ES-I3 (cell line): ENCODE data around the gene SCAI.
"Not testable (repeated sequence)": the region's sequence is repeated elsewhere in the genome, so short reads cannot be mapped to it uniquely, and the experiment has no call there.

Experiments used
- H3K36me3 ChIP-seq: 2 replicates; pipeline ENCODE4 v1.6.1; 2013; ENCODE audit warnings: mild to moderate bottlenecking, low read length, control low read depth, moderate library complexity; ENCODE audit not compliant: insufficient read depth
- H3K4me1 ChIP-seq: 2 replicates; pipeline ENCODE4 v1.6.1; 2013; ENCODE audit warnings: mild to moderate bottlenecking, control low read depth, low read length; ENCODE audit not compliant: insufficient read depth
- H3K9ac ChIP-seq: 2 replicates; pipeline ENCODE4 v1.6.1; 2013; ENCODE audit warnings: low read depth, mild to moderate bottlenecking, low read length, moderate library complexity
- H3K9me3 ChIP-seq: 2 replicates; pipeline ENCODE4 v1.6.1; 2013; ENCODE audit warnings: mild to moderate bottlenecking, low read length, moderate library complexity; ENCODE audit not compliant: control insufficient read depth, insufficient read depth

SCAI gene

DNA sequence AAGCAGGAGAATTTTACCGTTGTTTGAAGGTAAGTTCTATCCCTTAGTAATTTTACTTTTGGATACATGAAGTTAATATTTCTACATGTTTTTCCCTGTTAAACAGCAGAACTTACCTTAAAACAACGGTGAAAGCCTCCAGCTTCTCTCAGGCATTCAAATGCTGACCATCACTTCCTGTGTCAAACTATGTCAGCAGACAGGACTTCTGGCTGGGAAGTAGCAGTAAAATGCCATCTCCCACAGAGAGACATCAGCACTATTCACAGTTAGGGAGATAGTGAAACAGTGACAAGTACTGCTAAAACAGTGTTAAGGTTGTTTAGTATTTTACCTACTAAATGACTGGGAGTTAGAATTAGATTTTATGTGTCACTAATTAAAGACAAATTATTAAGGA is 168.2 kb downstream of the SCAI start:
- Histone ChIP-seq H3K9me3 (no peaks in the 10 kb centered on the region), H3K9ac (no peak overlapping the region), H3K36me3 (no peaks in the 10 kb centered on the region), H3K4me1 (peaks cover 8% of the 10 kb centered on the region; the same call in 1 of the 2 replicates)

DNA sequence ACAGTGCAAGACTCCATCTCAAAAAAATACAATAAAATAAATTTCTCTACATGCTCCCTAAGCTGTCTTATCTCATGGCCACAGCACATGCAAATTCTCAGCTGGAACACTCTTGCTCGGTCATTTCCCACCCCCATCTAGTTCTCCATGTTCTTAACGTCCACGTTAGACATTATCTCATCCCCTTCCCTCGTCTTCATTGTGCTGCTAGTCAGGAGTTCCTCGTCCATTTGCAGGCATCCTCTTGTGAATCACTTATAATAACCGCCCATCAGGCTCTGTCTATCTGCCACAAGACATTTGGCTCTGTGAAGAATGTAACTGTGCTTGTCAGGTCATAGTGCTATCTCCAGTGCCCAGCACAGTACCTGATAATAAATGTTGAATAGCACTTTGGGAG is 169.5 kb downstream of the SCAI start:
- Histone ChIP-seq H3K9me3 (no peaks in the 10 kb centered on the region), H3K9ac (no peak overlapping the region), H3K36me3 (no peaks in the 10 kb centered on the region), H3K4me1 (peaks cover 8% of the 10 kb centered on the region; the same call in 1 of the 2 replicates)

DNA sequence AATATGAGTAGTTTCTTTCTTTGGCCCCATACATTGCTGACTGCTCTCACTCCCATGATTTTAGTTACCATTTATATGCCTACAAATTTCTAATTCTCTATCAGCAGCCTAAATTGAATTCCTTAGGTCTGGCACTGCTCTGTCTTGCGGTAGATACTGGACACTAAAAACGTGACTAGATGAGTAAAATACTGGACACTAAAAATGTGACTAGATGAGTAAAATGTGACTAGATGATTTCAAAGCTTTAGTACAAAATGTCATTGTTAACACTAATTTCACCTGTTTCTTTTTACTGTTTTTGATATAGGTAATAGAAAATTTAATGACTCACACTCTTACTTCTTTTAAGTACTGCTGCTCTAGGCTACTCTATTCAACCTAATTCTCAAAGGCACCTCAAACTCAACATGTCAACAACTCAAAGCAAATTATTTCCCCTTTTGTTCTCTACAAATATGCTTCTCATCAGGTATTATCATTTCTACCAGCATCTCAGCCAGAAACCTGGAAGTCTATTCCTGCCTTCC is 171.0 kb downstream of the SCAI start:
- H3K36me3 ChIP-seq = 0 out of 2 replicates have a peak, but pooled peaks cover 4% of the 10 kb centered on the region
- H3K9me3 ChIP-seq = no peaks in the 10 kb centered on the region
- no peak overlapping the region for H3K9ac ChIP-seq
- H3K4me1 ChIP-seq = peaks cover 8% of the 10 kb centered on the region; the same call in 1 of the 2 replicates

DNA sequence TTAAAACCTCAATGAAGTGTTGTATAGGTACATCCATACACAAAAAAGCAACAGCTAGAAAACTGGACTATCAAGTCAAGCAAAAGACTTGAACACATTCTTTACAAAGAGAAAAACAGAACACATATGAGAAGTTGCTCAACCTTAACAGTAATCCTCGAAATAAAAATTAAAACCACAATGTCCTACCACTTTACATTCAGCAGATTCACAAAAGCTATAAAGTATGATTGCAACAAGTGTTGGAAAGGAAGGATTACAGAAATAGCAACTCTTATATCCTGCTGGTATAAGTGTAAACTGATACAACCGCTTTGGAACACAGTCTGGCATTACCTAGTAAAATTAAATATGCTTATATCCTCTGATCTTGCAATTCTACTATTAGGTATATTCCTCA is 173.9 kb downstream of the SCAI start:
- H3K9ac ChIP-seq = no peak overlapping the region
- H3K9me3 ChIP-seq = no peaks in the 10 kb centered on the region
- 0 out of 2 replicates have a peak, but pooled peaks cover 4% of the 10 kb centered on the region for H3K36me3 ChIP-seq
- no peaks in the 10 kb centered on the region for H3K4me1 ChIP-seq

DNA sequence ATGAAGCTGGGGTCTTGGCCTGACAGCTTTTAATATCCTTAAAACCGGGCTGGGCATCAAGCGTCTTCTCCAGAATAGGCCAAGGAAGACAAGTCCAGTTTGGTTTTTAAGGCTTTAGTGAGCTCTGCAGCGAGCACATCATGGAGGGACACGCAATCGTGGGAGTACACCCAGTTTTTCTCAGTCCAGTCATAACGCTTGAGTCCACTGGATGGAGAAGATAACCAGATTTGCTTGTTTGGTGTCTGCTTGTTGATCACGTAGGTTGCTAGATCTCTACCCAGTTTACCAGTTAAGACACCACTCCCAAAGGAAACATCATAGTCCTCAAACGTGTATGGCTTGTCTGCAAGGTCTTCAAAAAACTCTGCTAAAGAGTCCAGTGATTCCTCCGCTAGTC is 175.1 kb downstream of the SCAI start:
- Histone ChIP-seq H3K36me3 (0 out of 2 replicates have a peak, but pooled peaks cover 4% of the 10 kb centered on the region), H3K9ac (no peak overlapping the region)

DNA sequence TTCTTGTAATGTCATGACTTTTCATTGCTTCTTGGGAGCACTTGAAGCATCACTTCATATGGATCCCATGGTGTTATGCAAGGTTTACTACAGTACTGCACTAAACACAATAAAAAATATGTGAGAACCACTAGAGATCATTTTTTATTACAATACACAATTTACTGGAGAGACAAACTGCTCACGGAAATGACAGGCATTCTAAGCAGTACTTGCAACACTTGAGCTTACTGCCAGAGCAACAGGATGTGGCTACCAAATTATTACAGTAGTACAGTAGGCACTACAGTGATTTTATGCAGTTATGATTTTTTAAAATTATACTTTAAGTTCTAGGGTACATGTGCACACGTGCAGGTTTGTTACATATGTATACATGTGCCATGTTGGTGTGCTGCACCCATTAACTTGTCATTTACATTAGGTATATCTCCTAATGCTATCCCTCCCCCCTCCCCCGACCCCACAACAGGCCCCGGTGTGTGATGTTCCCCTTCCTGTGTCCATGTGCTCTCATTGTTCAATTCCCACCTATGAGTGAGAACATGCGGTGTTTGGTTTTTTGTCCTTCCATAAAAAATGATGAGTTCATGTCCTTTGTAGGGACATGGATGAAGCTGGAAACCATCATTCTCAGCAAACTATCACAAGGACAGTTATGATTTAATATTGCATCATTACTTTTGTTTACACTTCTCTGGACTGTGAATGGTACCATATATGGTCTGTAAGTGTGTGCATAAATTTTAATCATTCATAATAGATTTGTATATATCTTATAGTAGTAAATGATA is 177.4 kb downstream of the SCAI start:
- H3K9me3 ChIP-seq, H3K9ac ChIP-seq, H3K36me3 ChIP-seq, H3K4me1 ChIP-seq: not testable (repeated sequence)

More for the DNA sequence above, 175.1 kb downstream of the SCAI start:
- H3K9me3 ChIP-seq = no peaks in the 10 kb centered on the region
- no peaks in the 10 kb centered on the region for H3K4me1 ChIP-seq

DNA sequence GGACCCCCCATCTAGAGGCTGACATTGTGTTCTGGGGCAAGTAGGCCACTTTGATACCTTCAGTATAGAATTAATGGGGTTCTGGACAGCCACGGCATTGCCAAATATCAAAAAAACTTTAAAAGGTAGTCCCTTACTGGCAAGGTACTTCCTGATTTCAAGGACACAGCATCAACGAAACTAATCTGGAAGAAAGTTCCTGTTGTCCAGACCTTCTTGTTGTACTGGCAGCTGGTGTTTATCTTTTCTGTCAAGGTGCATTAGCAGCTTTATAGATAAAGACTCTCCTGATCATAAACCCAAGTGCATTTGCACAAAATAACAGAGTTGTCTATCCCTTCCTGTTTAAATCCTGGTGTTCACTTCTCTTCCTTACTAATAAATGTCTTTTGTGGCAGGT is 178.7 kb downstream of the SCAI start:
- Histone ChIP-seq H3K9me3 (no peaks in the 10 kb centered on the region), H3K9ac (no peak overlapping the region), H3K4me1 (no peaks in the 10 kb centered on the region), H3K36me3 (0 out of 2 replicates have a peak, but pooled peaks cover 4% of the 10 kb centered on the region)

DNA sequence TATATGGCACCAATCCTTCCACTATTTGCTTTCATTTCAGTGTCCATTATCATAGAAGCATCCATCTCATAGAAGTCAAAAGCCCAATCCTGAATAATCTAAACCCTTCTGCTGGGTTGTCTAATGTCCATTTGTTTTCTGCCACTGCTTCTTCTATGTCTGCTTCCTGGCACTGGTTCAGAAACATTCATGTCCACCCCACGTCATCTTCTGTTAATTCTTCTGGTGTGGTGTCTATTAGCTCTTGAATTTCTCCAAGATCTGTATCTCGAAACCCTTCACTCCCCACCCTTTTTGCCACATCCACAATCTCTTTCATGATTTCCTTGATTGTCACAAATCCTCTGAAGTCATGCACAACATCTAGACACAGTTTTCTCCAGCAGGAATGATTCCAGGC is 179.3 kb downstream of the SCAI start:
- no peak overlapping the region for H3K9ac ChIP-seq
- H3K4me1 ChIP-seq = no peaks in the 10 kb centered on the region
- H3K36me3 ChIP-seq = 0 out of 2 replicates have a peak, but pooled peaks cover 4% of the 10 kb centered on the region

DNA sequence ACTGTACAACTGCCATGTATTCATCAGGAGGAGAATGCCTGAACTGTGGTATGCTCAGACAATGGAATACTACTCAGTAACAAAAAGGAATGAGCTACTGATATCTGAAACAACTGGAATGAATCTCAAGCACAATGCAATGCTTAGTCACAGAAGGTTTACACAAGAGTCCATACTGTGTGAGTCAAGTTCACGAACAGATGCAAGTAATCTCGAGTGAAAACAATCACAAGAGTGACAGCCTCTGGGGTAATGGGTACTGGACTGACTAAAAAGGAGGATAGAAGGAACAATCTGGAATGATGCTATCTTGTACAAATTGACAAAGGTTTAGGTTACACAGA is 182.9 kb downstream of the SCAI start:
- no peaks in the 10 kb centered on the region for H3K36me3 ChIP-seq
- H3K9ac ChIP-seq = no peak overlapping the region
- no peaks in the 10 kb centered on the region for H3K9me3 ChIP-seq
- no peaks in the 10 kb centered on the region for H3K4me1 ChIP-seq

More for the DNA sequence above, 179.3 kb downstream of the SCAI start:
- no peaks in the 10 kb centered on the region for H3K9me3 ChIP-seq

DNA sequence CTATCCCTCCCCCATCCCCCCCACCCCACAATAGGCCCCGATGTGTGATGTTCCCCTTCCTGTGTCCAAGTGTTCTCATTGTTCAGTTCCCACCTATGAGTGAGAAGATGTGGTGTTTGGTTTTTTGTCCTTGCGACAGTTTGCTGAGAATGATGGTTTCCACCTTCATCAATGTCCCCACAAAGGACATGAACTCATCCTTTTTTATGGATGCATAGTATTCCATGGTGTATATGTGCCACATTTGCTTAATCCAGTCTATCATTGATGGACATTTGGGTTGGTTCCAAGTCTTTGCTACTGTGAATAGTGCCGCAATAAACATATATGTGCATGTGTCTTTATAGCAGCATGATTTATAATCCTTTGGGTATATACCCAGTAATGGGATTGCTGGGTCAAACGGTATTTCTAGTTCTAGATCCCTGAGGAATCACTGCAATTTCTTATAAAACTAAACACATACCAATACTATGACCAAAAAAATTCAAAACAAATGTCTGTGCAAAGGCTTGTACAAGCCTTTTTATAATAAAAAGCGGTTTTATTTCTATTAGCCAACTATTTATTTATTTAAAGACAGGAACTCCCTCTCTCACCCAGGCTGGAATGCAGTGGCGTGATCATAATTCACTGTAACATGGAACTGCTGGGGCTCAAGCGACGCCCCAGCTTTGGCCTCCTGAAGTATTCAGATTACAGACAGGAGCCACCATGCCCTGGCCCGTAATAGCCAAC is 183.5 kb downstream of the SCAI start:
- H3K36me3 ChIP-seq, H3K9me3 ChIP-seq, H3K4me1 ChIP-seq, H3K9ac ChIP-seq: not testable (repeated sequence)

DNA sequence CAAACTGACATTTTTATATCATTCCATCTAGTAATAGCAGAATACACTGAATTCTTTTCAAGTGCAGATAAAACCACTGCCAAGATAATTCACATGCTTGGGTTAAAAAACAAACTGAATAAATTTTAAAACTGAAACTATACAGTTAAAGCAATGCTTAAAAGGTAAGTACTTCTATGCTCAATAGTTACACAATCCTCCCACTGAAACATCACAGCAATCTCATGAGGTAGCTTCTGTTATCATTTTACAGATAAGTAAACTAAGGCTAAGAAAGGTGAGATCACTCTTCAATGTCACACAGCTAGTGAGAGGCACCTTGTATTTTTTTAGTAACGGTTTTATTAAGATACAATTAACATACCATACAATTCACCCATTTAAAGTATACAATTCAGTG is 189.1 kb downstream of the SCAI start:
- Histone ChIP-seq H3K9ac (no peak overlapping the region), H3K4me1 (no peaks in the 10 kb centered on the region), H3K36me3 (no peaks in the 10 kb centered on the region), H3K9me3 (no peaks in the 10 kb centered on the region)

DNA sequence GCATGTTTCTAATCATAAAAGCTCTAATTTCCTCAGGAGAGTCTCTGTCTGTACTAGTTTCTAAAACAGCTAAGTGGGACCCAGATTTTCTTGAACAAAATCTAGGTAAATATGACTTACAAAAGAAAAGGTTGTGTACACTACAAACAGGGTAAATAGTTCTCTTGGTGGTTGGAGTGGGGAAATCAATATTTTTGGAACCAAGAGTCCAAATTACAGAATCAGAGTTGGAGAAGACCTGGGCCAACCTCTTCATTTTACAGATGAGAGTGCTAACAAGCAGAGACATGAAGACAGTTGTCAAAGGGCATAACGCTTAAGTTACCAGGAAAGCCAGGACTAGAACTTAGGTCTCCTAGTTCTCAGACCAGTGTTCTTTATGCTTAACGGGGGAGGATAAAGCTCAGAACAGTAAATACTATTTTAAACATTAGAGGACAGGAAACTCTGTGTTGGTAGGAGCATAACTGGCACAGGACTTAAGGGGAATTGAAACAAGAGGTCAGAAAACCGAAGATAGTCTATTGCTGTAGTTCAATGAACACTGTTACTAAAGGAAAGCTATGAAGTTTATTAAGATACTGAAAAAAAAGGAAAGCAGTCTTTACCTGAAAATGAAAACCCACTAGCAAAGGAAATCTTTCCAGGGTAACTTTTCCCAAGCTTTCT is 193.1 kb downstream of the SCAI start:
- H3K9me3 ChIP-seq = no peaks in the 10 kb centered on the region
- H3K4me1 ChIP-seq = no peaks in the 10 kb centered on the region
- no peaks in the 10 kb centered on the region for H3K36me3 ChIP-seq
- no peak overlapping the region for H3K9ac ChIP-seq

DNA sequence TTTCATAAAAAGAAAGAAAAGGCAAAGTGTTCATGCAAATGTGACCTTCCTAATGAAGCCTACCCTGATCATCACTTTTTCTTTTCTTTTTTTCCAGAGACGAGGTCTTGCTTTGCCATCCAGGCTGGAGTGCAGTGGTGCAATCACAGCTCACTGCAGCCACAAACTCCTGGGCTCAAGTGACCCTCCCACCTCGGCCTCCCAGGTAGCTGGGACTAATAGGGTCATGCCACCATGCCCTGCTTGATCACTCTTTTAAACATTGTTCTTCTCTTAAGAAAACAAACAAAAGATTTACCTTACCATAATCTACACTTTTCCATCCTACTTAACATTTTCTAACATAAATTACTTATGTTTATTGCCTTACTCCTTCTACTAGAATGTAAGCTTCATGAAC is 193.9 kb downstream of the SCAI start:
- no peaks in the 10 kb centered on the region for H3K36me3 ChIP-seq
- no peaks in the 10 kb centered on the region for H3K9me3 ChIP-seq
- no peaks in the 10 kb centered on the region for H3K4me1 ChIP-seq
- H3K9ac ChIP-seq = no peak overlapping the region

DNA sequence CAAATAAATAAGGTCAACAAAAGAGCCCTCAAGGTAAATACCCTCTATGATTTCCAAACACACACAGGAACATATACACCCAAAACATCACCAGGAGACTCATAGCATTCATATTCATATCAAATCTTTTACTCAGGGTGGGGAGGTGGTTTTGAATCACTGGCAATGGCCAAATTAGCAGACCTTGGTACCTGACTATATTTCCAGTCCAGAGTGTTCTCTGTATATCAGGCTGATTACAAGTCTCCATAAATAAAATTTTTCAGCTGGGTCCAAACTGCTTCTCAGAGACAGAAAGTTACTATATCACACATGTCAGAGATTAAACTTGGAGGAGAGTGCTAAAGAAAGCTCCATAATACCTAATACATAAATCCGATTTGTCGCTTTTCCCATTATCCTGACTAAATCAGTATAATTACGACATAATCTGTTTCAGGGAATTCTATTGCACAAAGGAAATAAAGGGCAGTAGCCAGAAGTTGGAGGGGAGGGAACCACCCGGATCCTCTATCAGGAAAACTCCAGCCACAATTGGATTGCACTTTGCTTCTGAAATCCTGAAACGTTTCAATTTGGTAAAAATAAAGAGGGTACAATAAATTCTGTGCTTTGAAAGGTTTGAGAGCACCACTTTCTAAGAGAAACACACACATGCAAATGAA is 195.5 kb downstream of the SCAI start:
- no peaks in the 10 kb centered on the region for H3K4me1 ChIP-seq
- no peaks in the 10 kb centered on the region for H3K9me3 ChIP-seq
- no peaks in the 10 kb centered on the region for H3K36me3 ChIP-seq
- no peak overlapping the region for H3K9ac ChIP-seq
